ENCODE measurements around the gene HOATZ. TPM values are rescaled to one million over a fixed set of nuclear protein-coding genes. Genes with fewer than 3 reads are reported as not detected.

The HOATZ gene
- total RNA-seq, 1 donor from 2014 or later, result not detected

- no peak overlapping the region for H3K27ac Mint-ChIP-seq (ENCODE audit: unreplicated experiment)
- peaks cover 5% of the 10 kb centered on the region for H3K9me3 Mint-ChIP-seq (ENCODE audit: unreplicated experiment)
- no peak for TF ChIP-seq CTCF (IDR thresholded peaks at IDR 0.05; ENCODE audit: partially characterized antibody, unreplicated experiment)
- peaks cover 2% of the 10 kb centered on the region for H3K4me1 Mint-ChIP-seq (ENCODE audit: low read depth, unreplicated experiment)
- H3K4me3 Mint-ChIP-seq (ENCODE audit: unreplicated experiment), result no peak overlapping the region
- H3K36me3 Mint-ChIP-seq (ENCODE audit: unreplicated experiment), result no peaks in the 10 kb centered on the region
- H3K27me3 Mint-ChIP-seq (ENCODE audit: unreplicated experiment), result peaks cover 1% of the 10 kb centered on the region
- DNase-seq, result no peak
Observed at GRCh38 chr11:111561791-111562325, 47.3 kb downstream of the HOATZ start.

GRCh38 chr11:111562692-111563389, 48.3 kb downstream of the HOATZ start:
- no peak for DNase-seq
- no peaks in the 10 kb centered on the region for H3K36me3 Mint-ChIP-seq (ENCODE audit: unreplicated experiment)
- TF ChIP-seq CTCF (IDR thresholded peaks at IDR 0.05; ENCODE audit: partially characterized antibody, unreplicated experiment), result no peak
- H3K9me3 Mint-ChIP-seq (ENCODE audit: unreplicated experiment), result peaks cover 5% of the 10 kb centered on the region
- peaks cover 2% of the 10 kb centered on the region for H3K4me1 Mint-ChIP-seq (ENCODE audit: low read depth, unreplicated experiment)
- peaks cover 1% of the 10 kb centered on the region for H3K27me3 Mint-ChIP-seq (ENCODE audit: unreplicated experiment)
- no peak overlapping the region for H3K27ac Mint-ChIP-seq (ENCODE audit: unreplicated experiment)
- no peak overlapping the region for H3K4me3 Mint-ChIP-seq (ENCODE audit: unreplicated experiment)

GRCh38 chr11:111565114-111565720, 50.6 kb downstream of the HOATZ start:
- DNase-seq, result peak; percentile 61
- no peak overlapping the region for H3K4me3 Mint-ChIP-seq (ENCODE audit: unreplicated experiment)
- peak; percentile 91 for TF ChIP-seq CTCF (IDR thresholded peaks at IDR 0.05; ENCODE audit: partially characterized antibody, unreplicated experiment)
- no peaks in the 10 kb centered on the region for H3K36me3 Mint-ChIP-seq (ENCODE audit: unreplicated experiment)
- no peak overlapping the region for H3K27ac Mint-ChIP-seq (ENCODE audit: unreplicated experiment)
- peaks cover 4% of the 10 kb centered on the region for H3K4me1 Mint-ChIP-seq (ENCODE audit: low read depth, unreplicated experiment)
- peaks cover 5% of the 10 kb centered on the region for H3K9me3 Mint-ChIP-seq (ENCODE audit: unreplicated experiment)
- peaks cover 1% of the 10 kb centered on the region for H3K27me3 Mint-ChIP-seq (ENCODE audit: unreplicated experiment)

GRCh38 chr11:111566324-111566723, 51.7 kb downstream of the HOATZ start:
- H3K27me3 Mint-ChIP-seq (ENCODE audit: unreplicated experiment), result peaks cover 1% of the 10 kb centered on the region
- no peak for TF ChIP-seq CTCF (IDR thresholded peaks at IDR 0.05; ENCODE audit: partially characterized antibody, unreplicated experiment)
- no peak for DNase-seq
- no peaks in the 10 kb centered on the region for H3K36me3 Mint-ChIP-seq (ENCODE audit: unreplicated experiment)
- H3K9me3 Mint-ChIP-seq (ENCODE audit: unreplicated experiment), result peaks cover 5% of the 10 kb centered on the region
- H3K4me1 Mint-ChIP-seq (ENCODE audit: low read depth, unreplicated experiment), result peaks cover 9% of the 10 kb centered on the region
- H3K27ac Mint-ChIP-seq (ENCODE audit: unreplicated experiment), result no peak overlapping the region
- no peak overlapping the region for H3K4me3 Mint-ChIP-seq (ENCODE audit: unreplicated experiment)

- Mint-ChIP-seq H3K9me3 (ENCODE audit: unreplicated experiment) (peaks cover 2% of the 10 kb centered on the region), H3K4me1 (ENCODE audit: low read depth, unreplicated experiment) (peaks cover 9% of the 10 kb centered on the region), H3K36me3 (ENCODE audit: unreplicated experiment) (no peaks in the 10 kb centered on the region), H3K4me3 (ENCODE audit: unreplicated experiment) (no peak overlapping the region), H3K27me3 (ENCODE audit: unreplicated experiment) (peaks cover 1% of the 10 kb centered on the region), H3K27ac (ENCODE audit: unreplicated experiment) (no peak overlapping the region)
- no peak for TF ChIP-seq CTCF (IDR thresholded peaks at IDR 0.05; ENCODE audit: partially characterized antibody, unreplicated experiment)
- no peak for DNase-seq
Observed at GRCh38 chr11:111569476-111569875, 54.9 kb downstream of the HOATZ start.
